CD14-positive monocyte (primary cell): ENCODE data around the gene PXDC1. TPM values are rescaled to one million over a fixed set of nuclear protein-coding genes. Genes with fewer than 3 reads are reported as not detected.
A peak's percentile ranks its signal among the peaks of the same experiment; 100 is the strongest.

Experiments
- DNase-seq, 3 donors: peaks; one replicate each; pipeline ENCODE4 v3.0.0-alpha.2; 2011 to 2022
- H2AFZ ChIP-seq: 2 replicates; pipeline ENCODE4 v1.6.0; 2012; ENCODE audit warnings: mild to moderate bottlenecking, low read depth, low read length, inconsistent platforms; ENCODE audit not compliant: insufficient read depth, poor library complexity, severe bottlenecking
- H3K27ac ChIP-seq, 2 donors: 1 replicate in 1 of 2; 2 replicates in 1 of 2; pipeline ENCODE4 v1.5.1; 2012 to 2013; ENCODE audit warnings: low read length in 2 of 2, control low read depth in 1 of 2, inconsistent platforms in 1 of 2, low read depth in 1 of 2, mild to moderate bottlenecking in 1 of 2
- H3K27me3 ChIP-seq, 2 donors: one replicate each; pipeline versions ENCODE4 v1.6.0 to v1.6.1; 2011 to 2013; ENCODE audit warnings: low read length in 2 of 2; ENCODE audit not compliant: control insufficient read depth in 2 of 2, insufficient read depth in 2 of 2
- H3K36me3 ChIP-seq, 2 donors: replicated peaks in 1 of 2; 1 replicate in 1 of 2; 2 replicates in 1 of 2; pipeline versions ENCODE4 v1.5.1 to v1.6.1; 2012 to 2013; ENCODE audit warnings: low read length in 2 of 2, control low read depth in 1 of 2, inconsistent platforms in 1 of 2, mild to moderate bottlenecking in 1 of 2; ENCODE audit not compliant: insufficient read depth in 2 of 2, control insufficient read depth in 1 of 2
- H3K4me1 ChIP-seq, 2 donors: 1 replicate in 1 of 2; 2 replicates in 1 of 2; pipeline versions ENCODE4 v1.5.1 to v1.6.1; 2012 to 2013; ENCODE audit warnings: low read length in 2 of 2, control low read depth in 1 of 2, inconsistent platforms in 1 of 2, mild to moderate bottlenecking in 1 of 2, moderate library complexity in 1 of 2; ENCODE audit not compliant: insufficient read depth in 2 of 2, control insufficient read depth in 1 of 2
- H3K4me2 ChIP-seq: replicated peaks from 2 replicates; pipeline ENCODE3; 2012; ENCODE audit warnings: low read length, moderate library complexity, mild to moderate bottlenecking; ENCODE audit not compliant: poor library complexity, severe bottlenecking; ENCODE audit errors: extremely low read depth
- H3K4me3 ChIP-seq, 3 experiments: fragments of 200-600 bp in 1 of 3; sonication (generic) in 1 of 3; replicated peaks in 1 of 3; 1 replicate in 2 of 3; 2 replicates in 1 of 3; pipeline ENCODE4 v1.5.1; 2011 to 2013; ENCODE audit warnings: low read length in 3 of 3, mild to moderate bottlenecking in 3 of 3, control low read depth in 2 of 3, low read depth in 2 of 3, inconsistent platforms in 1 of 3, moderate library complexity in 1 of 3
- H3K79me2 ChIP-seq: 2 replicates; pipeline ENCODE4 v1.6.0; 2012; ENCODE audit warnings: mild to moderate bottlenecking, control low read depth, inconsistent platforms, low read length, moderate library complexity; ENCODE audit not compliant: insufficient read depth
- H3K9ac ChIP-seq: 2 replicates; pipeline ENCODE4 v1.6.0; 2017; ENCODE audit warnings: low read length, mild to moderate bottlenecking; ENCODE audit not compliant: insufficient read depth, poor library complexity, severe bottlenecking
- H3K9me3 ChIP-seq, 2 donors: replicated peaks in 1 of 2; 1 replicate in 1 of 2; 2 replicates in 1 of 2; pipeline versions ENCODE4 v1.5.1 to v1.6.1; 2012 to 2013; ENCODE audit warnings: low read length in 2 of 2, control low read depth in 1 of 2; ENCODE audit not compliant: control insufficient read depth in 1 of 2, insufficient read depth in 1 of 2
- H4K20me1 ChIP-seq: 2 replicates; pipeline ENCODE4 v1.6.0; 2012; ENCODE audit warnings: mild to moderate bottlenecking, low read length, control low read depth, moderate library complexity; ENCODE audit not compliant: insufficient read depth
- H3K27ac Mint-ChIP-seq, 7 donors: one replicate each; pipeline ENCODE4 v1.8.0; 2020; ENCODE audit warnings: mild to moderate bottlenecking in 7 of 7, mixed read lengths in 7 of 7, moderate library complexity in 6 of 7, inconsistent platforms in 2 of 7
- H3K27me3 Mint-ChIP-seq, 3 donors: one replicate each; pipeline ENCODE4 v1.8.0; 2021 to 2022; ENCODE audit warnings: low read depth in 3 of 3, mild to moderate bottlenecking in 3 of 3, mixed read lengths in 3 of 3, moderate library complexity in 3 of 3, inconsistent platforms in 1 of 3
- H3K36me3 Mint-ChIP-seq, 2 donors: one replicate each; pipeline ENCODE4 v1.8.0; 2020; ENCODE audit warnings: mixed read lengths in 2 of 2, inconsistent platforms in 1 of 2, mild to moderate bottlenecking in 1 of 2
- H3K4me1 Mint-ChIP-seq: one replicate; pipeline ENCODE4 v1.8.0; 2020; ENCODE audit warnings: mild to moderate bottlenecking, mixed read lengths
- H3K4me3 Mint-ChIP-seq, 2 donors: one replicate each; pipeline ENCODE4 v1.8.0; 2020; ENCODE audit warnings: mild to moderate bottlenecking in 2 of 2, mixed read lengths in 2 of 2, moderate library complexity in 1 of 2
- H3K9me3 Mint-ChIP-seq, 7 donors: one replicate each; pipeline ENCODE4 v1.8.0; 2020 to 2022; ENCODE audit warnings: mixed read lengths in 7 of 7, mild to moderate bottlenecking in 6 of 7, moderate library complexity in 6 of 7, inconsistent platforms in 2 of 7
- WGBS: methylation state at CpG from one replicate; pipeline ENCODE4 v1.1.5; 2013; ENCODE audit warnings: missing lambda C conversion rate; ENCODE audit not compliant: insufficient coverage; 5-methylcytosine and 5-hydroxymethylcytosine counted together
- intact Hi-C, 2 donors: fragments of 100-400 bp; cut with micrococcal nuclease; formaldehyde crosslinking; loops; one replicate each; pipeline versions ENCODE4 v1.15.0 to v1.15.1; 2023
- polyA plus RNA-seq, 3 donors: library from polyadenylated mRNA; depleted of rRNA in 1 of 3; unstranded in 2 of 3; stranded (reverse) in 1 of 3; fragments of 300-500 nt in 2 of 3; fragments of >200 nt in 1 of 3; fragmentation: Illumina TruSeq in 2 of 3; gene quantifications; 1 replicate in 2 of 3; 2 replicates in 1 of 3; pipeline ENCODE4 v1.2.3, GENCODE V29; 2012 to 2021
- TF ChIP-seq, protein P1 (sequence below): fragments of 200-600 bp; IDR thresholded peaks from one replicate; pipeline ENCODE4 v1.8.0; 2022; ENCODE audit warnings: antibody characterized with exemption, mild to moderate bottlenecking

Gene PXDC1
- polyA plus RNA-seq, 3 donors = 0.48 to 0.92 (median 0.55) TPM

DNA sequence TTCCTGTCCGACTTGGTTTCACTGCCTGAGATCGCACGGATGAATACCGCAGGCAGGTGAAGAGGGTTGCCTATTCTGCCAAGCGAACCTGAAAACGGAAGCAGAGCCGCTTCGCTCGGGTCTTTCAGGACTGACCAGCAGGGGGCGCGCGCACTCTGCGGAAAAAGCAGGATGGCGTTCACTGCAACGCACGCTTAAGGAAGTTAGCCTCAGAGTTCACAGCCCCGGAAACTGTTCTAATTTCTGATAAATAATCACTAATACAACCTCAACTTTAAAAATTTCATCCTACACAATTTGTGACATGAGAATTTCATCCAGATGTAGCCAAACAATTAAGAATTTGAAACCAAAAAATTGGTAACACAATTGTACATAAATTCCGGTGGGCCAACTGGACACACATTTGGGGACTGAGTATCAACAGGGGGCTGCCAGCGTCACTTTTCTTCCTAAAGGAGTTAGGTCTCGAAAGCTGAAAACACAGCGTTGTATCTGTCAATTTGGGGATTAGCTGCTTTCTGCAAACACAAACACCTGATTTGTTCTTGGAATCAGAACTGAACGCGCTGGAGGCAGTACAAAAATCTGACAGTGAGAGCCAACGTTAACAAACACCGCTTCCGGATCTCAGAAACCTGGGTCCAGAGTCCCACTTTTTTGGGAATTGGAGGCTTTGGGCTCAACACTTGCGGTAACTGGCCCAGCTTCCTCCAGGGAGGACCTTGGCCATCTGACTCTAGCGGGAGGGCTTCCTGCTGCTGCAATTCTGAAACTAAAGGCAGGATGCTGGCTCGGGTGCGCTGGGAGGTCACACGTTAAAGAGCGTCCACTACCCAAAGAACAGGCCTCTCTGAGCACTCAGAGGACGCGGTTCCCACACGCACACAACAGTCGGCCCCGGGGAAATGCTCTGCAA is 8.8 kb downstream of the PXDC1 start:
- H3K27ac ChIP-seq = peak overlapping the region in 1 of 2 donors; percentile 9
- peak overlapping the region; percentile 3 to 67 (median 20) for H3K4me3 ChIP-seq
- peak overlapping the region; percentile 81 for H2AFZ ChIP-seq
- Mint-ChIP-seq H3K4me1 (peaks cover 20% of the 10 kb centered on the region), H3K4me3 (peak overlapping the region; percentile 73 to 85), H3K27me3 (peaks cover 3 to 10% (median 7%) of the 10 kb centered on the region in 3 donors), H3K9me3 (no peaks in the 10 kb centered on the region), H3K36me3 (no peaks in the 10 kb centered on the region), H3K27ac (peak overlapping the region in 6 of 7 donors; percentile 38 to 67 (median 63))
- 4% methylated on average over 32 of the region's 37 CpGs for WGBS
- H3K4me2 ChIP-seq = peak overlapping the region; percentile 71
- H3K9me3 ChIP-seq = no peaks in the 10 kb centered on the region
- no peaks in the 10 kb centered on the region for H4K20me1 ChIP-seq
- peak overlapping the region; percentile 38 for H3K9ac ChIP-seq
- intact Hi-C loops = loop anchor here (2.0 to 5.0 kb wide), 4 partner anchors 248 to 415 kb away; no protein-coding TSS in a partner anchor
- no peaks in the 10 kb centered on the region for H3K79me2 ChIP-seq
- TF ChIP-seq, protein P1, sequence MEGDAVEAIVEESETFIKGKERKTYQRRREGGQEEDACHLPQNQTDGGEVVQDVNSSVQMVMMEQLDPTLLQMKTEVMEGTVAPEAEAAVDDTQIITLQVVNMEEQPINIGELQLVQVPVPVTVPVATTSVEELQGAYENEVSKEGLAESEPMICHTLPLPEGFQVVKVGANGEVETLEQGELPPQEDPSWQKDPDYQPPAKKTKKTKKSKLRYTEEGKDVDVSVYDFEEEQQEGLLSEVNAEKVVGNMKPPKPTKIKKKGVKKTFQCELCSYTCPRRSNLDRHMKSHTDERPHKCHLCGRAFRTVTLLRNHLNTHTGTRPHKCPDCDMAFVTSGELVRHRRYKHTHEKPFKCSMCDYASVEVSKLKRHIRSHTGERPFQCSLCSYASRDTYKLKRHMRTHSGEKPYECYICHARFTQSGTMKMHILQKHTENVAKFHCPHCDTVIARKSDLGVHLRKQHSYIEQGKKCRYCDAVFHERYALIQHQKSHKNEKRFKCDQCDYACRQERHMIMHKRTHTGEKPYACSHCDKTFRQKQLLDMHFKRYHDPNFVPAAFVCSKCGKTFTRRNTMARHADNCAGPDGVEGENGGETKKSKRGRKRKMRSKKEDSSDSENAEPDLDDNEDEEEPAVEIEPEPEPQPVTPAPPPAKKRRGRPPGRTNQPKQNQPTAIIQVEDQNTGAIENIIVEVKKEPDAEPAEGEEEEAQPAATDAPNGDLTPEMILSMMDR = peak; percentile 91
- H3K36me3 ChIP-seq = no peaks in the 10 kb centered on the region
- peak; percentile 78 to 83 (median 79) for DNase-seq
- no peaks in the 10 kb centered on the region for H3K27me3 ChIP-seq
- peaks cover 12 to 16% of the 10 kb centered on the region in 2 donors for H3K4me1 ChIP-seq

DNA sequence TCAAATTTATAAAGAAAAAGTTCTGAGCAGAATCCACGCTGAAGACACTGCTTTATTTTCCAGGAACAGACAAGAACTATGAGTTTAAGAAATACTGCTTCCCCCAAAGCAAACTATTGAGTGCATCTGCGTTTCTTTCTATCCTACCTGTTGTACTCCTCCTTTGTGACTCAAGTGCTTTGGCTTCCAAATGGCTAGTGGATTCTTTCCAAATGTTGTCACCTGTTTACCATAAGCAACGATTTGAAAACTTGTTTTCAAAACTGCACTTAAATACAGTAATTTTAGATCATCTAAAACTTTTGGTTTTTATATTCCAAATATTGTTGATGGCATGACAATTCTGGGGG is 9.5 kb downstream of the PXDC1 start:
- peaks cover 12 to 16% of the 10 kb centered on the region in 2 donors for H3K4me1 ChIP-seq
- no peaks in the 10 kb centered on the region for H3K79me2 ChIP-seq
- H3K9ac ChIP-seq = no peak overlapping the region
- WGBS = 43% methylated on average over 1 of the region's 3 CpGs
- H2AFZ ChIP-seq = peak overlapping the region; percentile 81
- no peaks in the 10 kb centered on the region for H3K9me3 ChIP-seq
- peak overlapping the region; percentile 71 for H3K4me2 ChIP-seq
- no peaks in the 10 kb centered on the region for H3K9me3 Mint-ChIP-seq
- no peak overlapping the region for H3K4me3 ChIP-seq
- no peak overlapping the region for H3K27ac ChIP-seq
- H3K27me3 ChIP-seq = no peaks in the 10 kb centered on the region
- no peaks in the 10 kb centered on the region for H4K20me1 ChIP-seq
- TF ChIP-seq, protein P1 = no peak
- no peak overlapping the region for H3K27ac Mint-ChIP-seq
- H3K4me1 Mint-ChIP-seq = peaks cover 20% of the 10 kb centered on the region
- H3K36me3 Mint-ChIP-seq = no peaks in the 10 kb centered on the region
- H3K36me3 ChIP-seq = no peaks in the 10 kb centered on the region
- intact Hi-C loops = loop anchor here (2.0 to 5.0 kb wide), 4 partner anchors 249 to 415 kb away; no protein-coding TSS in a partner anchor
- peak overlapping the region in 1 of 2 donors; percentile 85 for H3K4me3 Mint-ChIP-seq
- no peak for DNase-seq
- peaks cover 5 to 7% (median 6%) of the 10 kb centered on the region in 3 donors for H3K27me3 Mint-ChIP-seq
